ENCODE measurements around the gene PRR7. TPM values are rescaled to one million over a fixed set of nuclear protein-coding genes. Genes with fewer than 3 reads are reported as not detected.

The PRR7 gene
- total and polyA plus RNA-seq, 4 experiments from 2014 or later = 5.2 to 17.8 (median 10.7) TPM

- H3K27ac Mint-ChIP-seq = peak overlapping the region; percentile 17 to 90 (median 59)
- peaks cover 41 to 94% (median 63%) of the 10 kb centered on the region in 4 donors for H3K4me1 Mint-ChIP-seq
- intact Hi-C loops (cut with micrococcal nuclease) = loop anchor here (1.0 kb wide), 1 partner anchor 9 kb away; the partner anchor contains the start of gene GRK6
These were observed 11.5 kb upstream of the PRR7 start for GRCh38 chr5:177434942-177435738.

GRCh38 chr5:177435847-177436536, 10.6 kb upstream of the PRR7 start:
- Mint-ChIP-seq H3K36me3 (peaks cover 67 to 74% of the 10 kb centered on the region in 2 donors), H3K27ac (peak overlapping the region in 5 of 7 donors; percentile 61 to 91 (median 86)), H3K9me3 (peaks cover 0 to 4% (median 0%) of the 10 kb centered on the region in 8 donors), H3K27me3 (no peaks in the 10 kb centered on the region), H3K4me1 (peaks cover 37 to 91% (median 60%) of the 10 kb centered on the region in 4 donors), H3K4me3 (no peak overlapping the region)
- DNase-seq = no peak
- peaks cover 99% of the 10 kb centered on the region for H3K4me1 ChIP-seq (ENCODE audit: insufficient read depth, low read length)
- no peaks in the 10 kb centered on the region for H3K9me3 ChIP-seq (ENCODE audit: control insufficient read depth in 1 of 2, low read length in 2 of 2)
- peak overlapping the region; percentile 87 for H3K27ac ChIP-seq (ENCODE audit: low read depth, low read length)
- CTCF ChIA-PET (ENCODE audit: partially characterized antibody) = interaction anchor here (1.5 to 26.1 kb wide), 4 partner anchors 10 to 126 kb away, joined by 5 to 821 read pairs (median 6); partner anchors contain the start of genes F12, GRK6 and PFN3
- no peaks in the 10 kb centered on the region for H3K27me3 ChIP-seq (ENCODE audit: insufficient read depth, low read length)
- intact Hi-C loops (cut with micrococcal nuclease) = no loop called here
- H3K4me3 ChIP-seq (ENCODE audit: low read length in 2 of 2) = no peak overlapping the region
- H3K36me3 ChIP-seq (ENCODE audit: insufficient read depth, low read length) = peaks cover 77% of the 10 kb centered on the region
- POLR2A ChIA-PET (ENCODE audit: partially characterized antibody) = interaction anchor here (0.7 to 20.7 kb wide), 5 partner anchors 8 to 33 kb away, joined by 3 to 1171 read pairs (median 55); partner anchors contain the start of genes F12, GRK6 and PRR7

More at GRCh38 chr5:177434942-177435738, 11.5 kb upstream of the PRR7 start:
- Histone ChIP-seq H3K27ac (ENCODE audit: low read depth, low read length) (peak overlapping the region; percentile 87), H3K27me3 (ENCODE audit: insufficient read depth, low read length) (no peaks in the 10 kb centered on the region), H3K9me3 (ENCODE audit: control insufficient read depth in 1 of 2, low read length in 2 of 2) (no peaks in the 10 kb centered on the region), H3K4me3 (ENCODE audit: low read length in 2 of 2) (no peak overlapping the region), H3K4me1 (ENCODE audit: insufficient read depth, low read length) (peaks cover 99% of the 10 kb centered on the region), H3K36me3 (ENCODE audit: insufficient read depth, low read length) (peaks cover 77% of the 10 kb centered on the region)
- no peak for DNase-seq
- CTCF ChIA-PET (ENCODE audit: partially characterized antibody) = interaction anchor here (1.1 to 14.2 kb wide), 4 partner anchors 10 to 125 kb away, joined by 3 to 307 read pairs (median 58); partner anchors contain the start of genes F12, PFN3 and PRR7
- POLR2A ChIA-PET (ENCODE audit: partially characterized antibody) = interaction anchor here (0.6 to 14.3 kb wide), 7 partner anchors 11 to 77 kb away, joined by 3 to 1171 read pairs (median 40); partner anchors contain the start of genes GRK6, PFN3 and PRR7
- Mint-ChIP-seq H3K27me3 (no peaks in the 10 kb centered on the region), H3K36me3 (peaks cover 70 to 75% of the 10 kb centered on the region in 2 donors), H3K9me3 (peaks cover 0 to 4% (median 0%) of the 10 kb centered on the region in 8 donors), H3K4me3 (peak overlapping the region in 3 of 8 donors; percentile 10 to 46 (median 28))

- Histone ChIP-seq H3K9me3 (ENCODE audit: control insufficient read depth in 1 of 2, low read length in 2 of 2) (no peaks in the 10 kb centered on the region), H3K27ac (ENCODE audit: low read depth, low read length) (peak overlapping the region; percentile 31), H3K36me3 (ENCODE audit: insufficient read depth, low read length) (peaks cover 77% of the 10 kb centered on the region), H3K4me1 (ENCODE audit: insufficient read depth, low read length) (peaks cover 90% of the 10 kb centered on the region), H3K27me3 (ENCODE audit: insufficient read depth, low read length) (no peaks in the 10 kb centered on the region), H3K4me3 (ENCODE audit: low read length in 2 of 2) (no peak overlapping the region)
- H3K36me3 Mint-ChIP-seq = peaks cover 61 to 77% of the 10 kb centered on the region in 2 donors
- no peaks in the 10 kb centered on the region for H3K27me3 Mint-ChIP-seq
- POLR2A ChIA-PET (ENCODE audit: partially characterized antibody) = interaction anchor here (2.2 to 20.7 kb wide), 5 partner anchors 9 to 34 kb away, joined by 12 to 1171 read pairs (median 55); partner anchors contain the start of genes F12, GRK6 and PRR7
- H3K27ac Mint-ChIP-seq = peak overlapping the region in 6 of 7 donors; percentile 46 to 98 (median 80)
- no peak overlapping the region for H3K4me3 Mint-ChIP-seq
- intact Hi-C loops (cut with micrococcal nuclease) = no loop called here
- no peak for DNase-seq
- CTCF ChIA-PET (ENCODE audit: partially characterized antibody) = interaction anchor here (1.1 to 26.1 kb wide), 6 partner anchors 8 to 128 kb away, joined by 3 to 821 read pairs (median 6); partner anchors contain the start of genes F12, GRK6 and PFN3
- peaks cover 34 to 88% (median 55%) of the 10 kb centered on the region in 4 donors for H3K4me1 Mint-ChIP-seq
- peaks cover 0 to 4% (median 0%) of the 10 kb centered on the region in 8 donors for H3K9me3 Mint-ChIP-seq
These were observed 9.0 kb upstream of the PRR7 start for GRCh38 chr5:177437623-177438022.

GRCh38 chr5:177438468-177438867, 8.1 kb upstream of the PRR7 start:
- Histone ChIP-seq H3K4me3 (ENCODE audit: low read length in 2 of 2) (no peak overlapping the region), H3K4me1 (ENCODE audit: insufficient read depth, low read length) (peaks cover 82% of the 10 kb centered on the region), H3K36me3 (ENCODE audit: insufficient read depth, low read length) (peaks cover 69% of the 10 kb centered on the region), H3K27ac (ENCODE audit: low read depth, low read length) (peak overlapping the region; percentile 1), H3K27me3 (ENCODE audit: insufficient read depth, low read length) (no peaks in the 10 kb centered on the region), H3K9me3 (ENCODE audit: control insufficient read depth in 1 of 2, low read length in 2 of 2) (no peaks in the 10 kb centered on the region)
- intact Hi-C loops (cut with micrococcal nuclease) = no loop called here
- Mint-ChIP-seq H3K9me3 (peaks cover 0 to 2% (median 0%) of the 10 kb centered on the region in 8 donors), H3K4me3 (peak overlapping the region in 3 of 8 donors; percentile 21 to 62 (median 60)), H3K27me3 (no peaks in the 10 kb centered on the region), H3K27ac (peak overlapping the region; percentile 75 to 98 (median 92)), H3K4me1 (peaks cover 35 to 86% (median 51%) of the 10 kb centered on the region in 4 donors), H3K36me3 (peaks cover 61 to 75% of the 10 kb centered on the region in 2 donors)
- ChIA-PET POLR2A (ENCODE audit: partially characterized antibody) (interaction anchor here (1.1 to 20.7 kb wide), 5 partner anchors 10 to 36 kb away, joined by 5 to 1171 read pairs (median 55); partner anchors contain the start of genes F12, GRK6 and PRR7), CTCF (ENCODE audit: partially characterized antibody) (interaction anchor here (1.6 to 26.1 kb wide), 4 partner anchors 9 to 48 kb away, joined by 6 to 821 read pairs (median 8); partner anchors contain the start of genes F12 and PFN3)
- DNase-seq = no peak

GRCh38 chr5:177439518-177440053, 7.0 kb upstream of the PRR7 start:
- intact Hi-C loops (cut with micrococcal nuclease) = loop anchor here (1.0 kb wide), 1 partner anchor 8 kb away; no protein-coding TSS in a partner anchor
- Histone ChIP-seq H3K27ac (ENCODE audit: low read depth, low read length) (peak overlapping the region; percentile 94), H3K36me3 (ENCODE audit: insufficient read depth, low read length) (peaks cover 57% of the 10 kb centered on the region), H3K4me3 (ENCODE audit: low read length in 2 of 2) (no peak overlapping the region), H3K9me3 (ENCODE audit: control insufficient read depth in 1 of 2, low read length in 2 of 2) (no peaks in the 10 kb centered on the region), H3K4me1 (ENCODE audit: insufficient read depth, low read length) (peaks cover 80% of the 10 kb centered on the region), H3K27me3 (ENCODE audit: insufficient read depth, low read length) (no peaks in the 10 kb centered on the region)
- Mint-ChIP-seq H3K27me3 (no peaks in the 10 kb centered on the region), H3K9me3 (peaks cover 0 to 2% (median 0%) of the 10 kb centered on the region in 8 donors), H3K4me1 (peaks cover 33 to 81% (median 52%) of the 10 kb centered on the region in 4 donors), H3K36me3 (peaks cover 51 to 68% of the 10 kb centered on the region in 2 donors), H3K27ac (peak overlapping the region; percentile 88 to 98 (median 95)), H3K4me3 (peak overlapping the region in 6 of 8 donors; percentile 46 to 85 (median 66))
- CTCF ChIA-PET (ENCODE audit: partially characterized antibody) = interaction anchor here (1.0 to 26.1 kb wide), 8 partner anchors 8 to 49 kb away, joined by 4 to 821 read pairs (median 5); partner anchors contain the start of genes F12 and PFN3
- no peak for DNase-seq
- POLR2A ChIA-PET (ENCODE audit: partially characterized antibody) = interaction anchor here (0.7 to 20.7 kb wide), 11 partner anchors 8 to 83 kb away, joined by 3 to 1171 read pairs (median 5); partner anchors contain the start of genes F12, GRK6, PFN3 and PRR7

Data from CD4-positive, alpha-beta memory T cell (primary cell).